ENCODE results near the gene NR5A1. TPM values are rescaled to one million over a fixed set of nuclear protein-coding genes. Genes with fewer than 3 reads are reported as not detected.

Gene NR5A1
- total and polyA plus RNA-seq, 11 donors: 0.04 to 0.14 TPM; not detected in 9

GRCh38 chr9:124438091-124438490 lies 69.1 kb downstream of the NR5A1 start:
- no peaks in the 10 kb centered on the region for H3K36me3 ChIP-seq
- intact Hi-C loops (cut with DNase I): no loop called here

DNA sequence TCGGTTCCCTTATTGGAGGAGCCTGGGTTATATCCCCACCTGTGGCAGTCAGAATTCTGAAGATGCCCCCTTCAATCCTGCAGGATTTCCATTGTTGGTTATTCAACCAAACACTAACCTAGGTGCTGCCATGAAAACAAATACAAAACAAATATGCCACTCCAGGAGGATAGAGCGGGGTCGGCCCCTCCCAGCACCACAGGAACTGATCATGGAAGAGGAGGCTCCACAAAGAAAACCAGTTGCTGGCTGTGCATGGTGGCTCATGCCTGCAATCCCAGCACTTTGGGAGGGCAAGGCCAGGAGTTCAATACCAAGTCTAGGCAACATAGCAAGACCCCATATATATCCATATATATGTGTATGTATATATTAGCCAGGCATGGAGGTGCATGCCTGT lies 70.1 kb downstream of the NR5A1 start:
- no peak for ATAC-seq
- no peak for DNase-seq
- intact Hi-C loops (cut with DNase I): no loop called here
- Histone ChIP-seq H3K27me3 (peaks cover 0 to 5% (median 0%) of the 10 kb centered on the region in 9 donors), H3K4me1 (no peaks in the 10 kb centered on the region), H3K36me3 (no peaks in the 10 kb centered on the region), H3K27ac (no peak overlapping the region), H3K4me3 (no peak overlapping the region), H3K9me3 (peaks cover 0 to 6% (median 0%) of the 10 kb centered on the region in 12 donors)
- 90 to 95% (median 93%) methylated on average over 3 of the region's 3 CpGs for WGBS, 4 donors
- no peak for TF ChIP-seq POLR2A (IDR thresholded peaks at IDR 0.05)
- TF ChIP-seq, protein P1, sequence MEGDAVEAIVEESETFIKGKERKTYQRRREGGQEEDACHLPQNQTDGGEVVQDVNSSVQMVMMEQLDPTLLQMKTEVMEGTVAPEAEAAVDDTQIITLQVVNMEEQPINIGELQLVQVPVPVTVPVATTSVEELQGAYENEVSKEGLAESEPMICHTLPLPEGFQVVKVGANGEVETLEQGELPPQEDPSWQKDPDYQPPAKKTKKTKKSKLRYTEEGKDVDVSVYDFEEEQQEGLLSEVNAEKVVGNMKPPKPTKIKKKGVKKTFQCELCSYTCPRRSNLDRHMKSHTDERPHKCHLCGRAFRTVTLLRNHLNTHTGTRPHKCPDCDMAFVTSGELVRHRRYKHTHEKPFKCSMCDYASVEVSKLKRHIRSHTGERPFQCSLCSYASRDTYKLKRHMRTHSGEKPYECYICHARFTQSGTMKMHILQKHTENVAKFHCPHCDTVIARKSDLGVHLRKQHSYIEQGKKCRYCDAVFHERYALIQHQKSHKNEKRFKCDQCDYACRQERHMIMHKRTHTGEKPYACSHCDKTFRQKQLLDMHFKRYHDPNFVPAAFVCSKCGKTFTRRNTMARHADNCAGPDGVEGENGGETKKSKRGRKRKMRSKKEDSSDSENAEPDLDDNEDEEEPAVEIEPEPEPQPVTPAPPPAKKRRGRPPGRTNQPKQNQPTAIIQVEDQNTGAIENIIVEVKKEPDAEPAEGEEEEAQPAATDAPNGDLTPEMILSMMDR (IDR thresholded peaks at IDR 0.05): no peak

More at GRCh38 chr9:124438091-124438490, 69.1 kb downstream of the NR5A1 start:
- ATAC-seq (no peak), DNase-seq (no peak)
- no peak for TF ChIP-seq POLR2A (IDR thresholded peaks at IDR 0.05)
- TF ChIP-seq, protein P1 (IDR thresholded peaks at IDR 0.05): no peak
- WGBS, 4 donors: 85 to 95% (median 88%) methylated on average over 9 of the region's 9 CpGs
- H3K4me1 ChIP-seq: no peaks in the 10 kb centered on the region
- H3K27me3 ChIP-seq: peaks cover 0 to 5% (median 0%) of the 10 kb centered on the region in 9 donors
- peaks cover 0 to 6% (median 0%) of the 10 kb centered on the region in 12 donors for H3K9me3 ChIP-seq
- H3K27ac ChIP-seq: no peak overlapping the region
- no peak overlapping the region for H3K4me3 ChIP-seq

DNA sequence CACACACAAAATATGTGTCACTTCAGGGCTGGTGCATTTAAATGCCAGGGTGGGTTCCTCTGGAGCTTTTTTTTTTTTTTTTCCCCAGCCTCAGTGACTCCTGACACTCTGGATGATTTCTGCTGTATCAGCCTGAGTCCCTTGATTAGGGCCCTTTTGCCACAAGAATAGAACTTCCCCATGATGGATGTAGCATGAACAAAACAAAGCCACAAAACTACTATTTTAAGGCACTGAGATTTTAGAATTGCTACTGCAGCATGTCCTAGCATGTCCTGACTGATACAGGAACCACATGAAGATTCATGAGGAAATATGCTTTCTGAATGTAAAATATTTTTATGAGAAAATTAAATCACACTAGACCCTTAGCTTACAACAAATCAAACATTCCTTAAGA lies 70.9 kb downstream of the NR5A1 start:
- DNase-seq (no peak), ATAC-seq (no peak)
- H3K4me3 ChIP-seq: no peak overlapping the region
- no peaks in the 10 kb centered on the region for H3K36me3 ChIP-seq
- intact Hi-C loops (cut with DNase I): no loop called here
- no peaks in the 10 kb centered on the region for H3K4me1 ChIP-seq
- peaks cover 0 to 6% (median 0%) of the 10 kb centered on the region in 12 donors for H3K9me3 ChIP-seq
- TF ChIP-seq, protein P1 (IDR thresholded peaks at IDR 0.05): no peak
- TF ChIP-seq POLR2A (IDR thresholded peaks at IDR 0.05): no peak
- peaks cover 0 to 5% (median 0%) of the 10 kb centered on the region in 9 donors for H3K27me3 ChIP-seq
- H3K27ac ChIP-seq: no peak overlapping the region

Other genes with a start within 250 kb of the NR5A1 start
- 10 to 100 TPM in 2 of 9 donors, 1 to 10 TPM in 7; 5.0 to 42.4 (median 6.8) TPM for gene NEK6, start 249.4 kb downstream of the NR5A1 start, total RNA-seq
- gene NEK6, start 249.4 kb downstream of the NR5A1 start, polyA plus RNA-seq: 1 to 10 TPM; 1.8 to 4.0 TPM
- gene PSMB7, start 92.0 kb downstream of the NR5A1 start, total RNA-seq: 100 to 1,000 TPM; 149 to 273 (median 163) TPM
- 100 to 1,000 TPM; 250 to 281 TPM for gene PSMB7, start 92.0 kb downstream of the NR5A1 start, polyA plus RNA-seq
- gene ADGRD2, start 56.9 kb downstream of the NR5A1 start, total RNA-seq: not detected
- gene ADGRD2, start 56.9 kb downstream of the NR5A1 start, polyA plus RNA-seq: not detected

Data from heart left ventricle (tissue), 16 donors.